GM18867 (cell line): ENCODE data around the gene TRDMT1.

ENCODE experiments used
- ATAC-seq: cut with Tn5 transposase; IDR thresholded peaks from one replicate; pipeline ENCODE4 v1.9.1; 2021; ENCODE audit warnings: mild to moderate bottlenecking, moderate library complexity; ENCODE audit not compliant: unreplicated experiment

The TRDMT1 gene

GRCh38 chr10:17106991-17107390 lies 94.5 kb downstream of the TRDMT1 start:
- ATAC-seq = no peak

- ATAC-seq = no peak
These were observed 99.6 kb downstream of the TRDMT1 start for GRCh38 chr10:17101910-17102266.

- no peak for ATAC-seq
These were observed 100.1 kb downstream of the TRDMT1 start for GRCh38 chr10:17101257-17101909.

- no peak for ATAC-seq
These were observed 100.9 kb downstream of the TRDMT1 start for GRCh38 chr10:17100586-17100985.

- no peak for ATAC-seq
These were observed 103.5 kb downstream of the TRDMT1 start for GRCh38 chr10:17098012-17098411.
